Measurements from ENCODE around the gene PLXNA3.

PLXNA3 gene

GRCh38 chrX:154452823-154453222 is 5.3 kb upstream of the PLXNA3 start:
- no peak for FAIRE-seq
- DNase-seq (ENCODE audit: extremely low spot score, insufficient read length, low read depth) = no peak

GRCh38 chrX:154457491-154458115 is 478 bp upstream of the PLXNA3 start:
- peak; percentile 54 for FAIRE-seq
- peak; percentile 36 for DNase-seq (ENCODE audit: extremely low spot score, insufficient read length, low read depth)

GRCh38 chrX:154458954-154459778 is 1.1 kb downstream of the PLXNA3 start:
- FAIRE-seq (no peak), DNase-seq (ENCODE audit: extremely low spot score, insufficient read length, low read depth) (no peak)

GRCh38 chrX:154459832-154460231 is 1.8 kb downstream of the PLXNA3 start:
- FAIRE-seq = no peak
- DNase-seq (ENCODE audit: extremely low spot score, insufficient read length, low read depth) = no peak

- DNase-seq (ENCODE audit: extremely low spot score, insufficient read length, low read depth) (no peak), FAIRE-seq (no peak)
Observed at GRCh38 chrX:154460326-154460725, 2.2 kb downstream of the PLXNA3 start.

- DNase-seq (ENCODE audit: extremely low spot score, insufficient read length, low read depth) (no peak), FAIRE-seq (no peak)
Observed at GRCh38 chrX:154462396-154462795, 4.3 kb downstream of the PLXNA3 start.

GRCh38 chrX:154463611-154464220 is 5.6 kb downstream of the PLXNA3 start:
- DNase-seq (ENCODE audit: extremely low spot score, insufficient read length, low read depth) (no peak), FAIRE-seq (no peak)

- no peak for DNase-seq (ENCODE audit: extremely low spot score, insufficient read length, low read depth)
- FAIRE-seq = no peak
Observed at GRCh38 chrX:154464806-154465365, 6.8 kb downstream of the PLXNA3 start.

- no peak for FAIRE-seq
Observed at GRCh38 chrX:154465601-154466000, 7.5 kb downstream of the PLXNA3 start.

GRCh38 chrX:154466036-154466435 is 8.0 kb downstream of the PLXNA3 start:
- FAIRE-seq (no peak), DNase-seq (ENCODE audit: extremely low spot score, insufficient read length, low read depth) (no peak)

More at GRCh38 chrX:154465601-154466000, 7.5 kb downstream of the PLXNA3 start:
- DNase-seq (ENCODE audit: extremely low spot score, insufficient read length, low read depth) = no peak

GRCh38 chrX:154466907-154467306 is 8.8 kb downstream of the PLXNA3 start:
- no peak for DNase-seq (ENCODE audit: extremely low spot score, insufficient read length, low read depth)
- no peak for FAIRE-seq

GRCh38 chrX:154467556-154467955 is 9.5 kb downstream of the PLXNA3 start:
- no peak for DNase-seq (ENCODE audit: extremely low spot score, insufficient read length, low read depth)
- FAIRE-seq = no peak

GRCh38 chrX:154468217-154468616 is 10.1 kb downstream of the PLXNA3 start:
- no peak for FAIRE-seq
- DNase-seq (ENCODE audit: extremely low spot score, insufficient read length, low read depth) = no peak

- no peak for FAIRE-seq
- no peak for DNase-seq (ENCODE audit: extremely low spot score, insufficient read length, low read depth)
Observed at GRCh38 chrX:154469114-154469513, 11.0 kb downstream of the PLXNA3 start.

GRCh38 chrX:154469880-154470279 is 11.8 kb downstream of the PLXNA3 start:
- FAIRE-seq (no peak), DNase-seq (ENCODE audit: extremely low spot score, insufficient read length, low read depth) (no peak)

GRCh38 chrX:154470434-154470833 is 12.4 kb downstream of the PLXNA3 start:
- FAIRE-seq (no peak), DNase-seq (ENCODE audit: extremely low spot score, insufficient read length, low read depth) (no peak)

GRCh38 chrX:154470914-154471568 is 13.0 kb downstream of the PLXNA3 start:
- no peak for FAIRE-seq
- no peak for DNase-seq (ENCODE audit: extremely low spot score, insufficient read length, low read depth)

GRCh38 chrX:154471839-154472684 is 14.0 kb downstream of the PLXNA3 start:
- no peak for FAIRE-seq
- no peak for DNase-seq (ENCODE audit: extremely low spot score, insufficient read length, low read depth)

All from GM18507 (cell line).